Loucy (cell line): ENCODE results near the gene RICTOR.

Experiments
- CTCF ChIP-seq: fragments of 200-600 bp; sonication (generic); conservative IDR thresholded peaks from 2 replicates; pipeline ENCODE4 v1.5.1; 2014; ENCODE audit warnings: mild to moderate bottlenecking, antibody characterized with exemption, low read length
- EZH2phosphoT487 ChIP-seq: fragments of 200-600 bp; IDR thresholded peaks from 2 replicates; pipeline ENCODE4 v1.6.1; 2018; ENCODE audit warnings: antibody characterized with exemption, mild to moderate bottlenecking, moderate library complexity, borderline replicate concordance

GRCh38 chr5:39049315-39049714, 24.9 kb downstream of the RICTOR start:
- no peak for TF ChIP-seq CTCF
- TF ChIP-seq EZH2phosphoT487 = no peak
